ENCODE data around the gene C1orf159.
"Not testable (repeated sequence)": the region's sequence is repeated elsewhere in the genome, so short reads cannot be mapped to it uniquely, and the experiment has no call there.

C1orf159 gene

GRCh38 chr1:1067284-1067859 is 48.5 kb downstream of the C1orf159 start:
- DNase-seq (ENCODE audit: low spot score), result no peak

- no peak for DNase-seq (ENCODE audit: low spot score)
These were observed 49.2 kb downstream of the C1orf159 start for GRCh38 chr1:1066403-1067283.

GRCh38 chr1:1065940-1066304 is 50.0 kb downstream of the C1orf159 start:
- DNase-seq (ENCODE audit: low spot score), result not testable (repeated sequence)

- DNase-seq (ENCODE audit: low spot score), result no peak
These were observed 50.5 kb downstream of the C1orf159 start for GRCh38 chr1:1065265-1065939.

- DNase-seq (ENCODE audit: low spot score), result peak; percentile 82
These were observed 51.7 kb downstream of the C1orf159 start for GRCh38 chr1:1063945-1064831.

GRCh38 chr1:1063261-1063944 is 52.5 kb downstream of the C1orf159 start:
- DNase-seq (ENCODE audit: low spot score), result no peak

GRCh38 chr1:1062348-1063163 is 53.3 kb downstream of the C1orf159 start:
- no peak for DNase-seq (ENCODE audit: low spot score)

- DNase-seq (ENCODE audit: low spot score), result no peak
These were observed 54.1 kb downstream of the C1orf159 start for GRCh38 chr1:1061682-1062345.

GRCh38 chr1:1060281-1061000 is 55.4 kb downstream of the C1orf159 start:
- no peak for DNase-seq (ENCODE audit: low spot score)

- DNase-seq (ENCODE audit: low spot score), result peak; percentile 94
These were observed 56.2 kb downstream of the C1orf159 start for GRCh38 chr1:1059494-1060280.

GRCh38 chr1:1058921-1059493 is 56.9 kb downstream of the C1orf159 start:
- no peak for DNase-seq (ENCODE audit: low spot score)

- DNase-seq (ENCODE audit: low spot score), result peak; percentile 65
These were observed 57.6 kb downstream of the C1orf159 start for GRCh38 chr1:1058088-1058905.

GRCh38 chr1:1057769-1058087 is 58.2 kb downstream of the C1orf159 start:
- DNase-seq (ENCODE audit: low spot score), result not testable (repeated sequence)

- no peak for DNase-seq (ENCODE audit: low spot score)
These were observed 59.8 kb downstream of the C1orf159 start for GRCh38 chr1:1055841-1056736.

- no peak for DNase-seq (ENCODE audit: low spot score)
These were observed 60.9 kb downstream of the C1orf159 start for GRCh38 chr1:1054971-1055370.

GRCh38 chr1:1054099-1054700 is 61.7 kb downstream of the C1orf159 start:
- DNase-seq (ENCODE audit: low spot score), result no peak

Data from ecto neural progenitor cell (in vitro differentiated cells).